ENCODE data around the gene LILRB2.

DNA sequence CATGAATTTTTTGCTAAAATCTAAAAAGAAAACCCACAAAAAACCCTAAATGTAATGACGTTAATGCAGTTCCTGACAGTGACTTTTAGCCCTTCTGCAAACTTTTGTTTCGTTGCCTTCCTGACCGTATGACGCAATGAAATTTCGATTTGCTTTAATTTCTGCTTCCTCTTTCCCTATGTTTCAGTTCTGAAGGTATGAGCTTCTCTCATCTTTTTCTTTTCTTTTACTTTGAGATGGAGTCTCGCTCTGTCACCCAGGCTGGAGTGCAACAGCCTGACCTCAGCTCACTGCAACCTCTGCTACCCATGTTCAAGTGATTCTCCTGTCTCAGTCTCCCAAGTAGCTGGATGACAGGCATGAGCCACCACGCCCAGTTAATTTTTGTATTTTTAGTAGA, 38.1 kb upstream of the LILRB2 start:
- TF ChIP-seq, protein P1, sequence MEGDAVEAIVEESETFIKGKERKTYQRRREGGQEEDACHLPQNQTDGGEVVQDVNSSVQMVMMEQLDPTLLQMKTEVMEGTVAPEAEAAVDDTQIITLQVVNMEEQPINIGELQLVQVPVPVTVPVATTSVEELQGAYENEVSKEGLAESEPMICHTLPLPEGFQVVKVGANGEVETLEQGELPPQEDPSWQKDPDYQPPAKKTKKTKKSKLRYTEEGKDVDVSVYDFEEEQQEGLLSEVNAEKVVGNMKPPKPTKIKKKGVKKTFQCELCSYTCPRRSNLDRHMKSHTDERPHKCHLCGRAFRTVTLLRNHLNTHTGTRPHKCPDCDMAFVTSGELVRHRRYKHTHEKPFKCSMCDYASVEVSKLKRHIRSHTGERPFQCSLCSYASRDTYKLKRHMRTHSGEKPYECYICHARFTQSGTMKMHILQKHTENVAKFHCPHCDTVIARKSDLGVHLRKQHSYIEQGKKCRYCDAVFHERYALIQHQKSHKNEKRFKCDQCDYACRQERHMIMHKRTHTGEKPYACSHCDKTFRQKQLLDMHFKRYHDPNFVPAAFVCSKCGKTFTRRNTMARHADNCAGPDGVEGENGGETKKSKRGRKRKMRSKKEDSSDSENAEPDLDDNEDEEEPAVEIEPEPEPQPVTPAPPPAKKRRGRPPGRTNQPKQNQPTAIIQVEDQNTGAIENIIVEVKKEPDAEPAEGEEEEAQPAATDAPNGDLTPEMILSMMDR (IDR thresholded peaks at IDR 0.05): no peak
- TF ChIP-seq POLR2A (IDR thresholded peaks at IDR 0.05): no peak

Data from right lobe of liver (tissue), 4 donors.